Loucy (cell line): Measurements from ENCODE around the gene SLC13A4.

Experiments
- H2AFZ ChIP-seq: fragments of 200-600 bp; sonication (generic); 2 replicates; pipeline ENCODE4 v1.6.0; 2016; ENCODE audit warnings: antibody characterized with exemption, mild to moderate bottlenecking, low read length, moderate library complexity
- H3F3A ChIP-seq: fragments of 200-600 bp; 2 replicates; pipeline ENCODE4 v1.6.0; 2016; ENCODE audit warnings: antibody characterized with exemption, low read depth, mild to moderate bottlenecking
- H3K27me3 ChIP-seq: fragments of 200-600 bp; sonication (generic); 2 replicates; pipeline ENCODE4 v1.6.1; 2014; ENCODE audit warnings: low read length, mild to moderate bottlenecking; ENCODE audit not compliant: insufficient read depth, poor library complexity, severe bottlenecking
- H3K36me3 ChIP-seq: fragments of 200-600 bp; sonication (generic); 2 replicates; pipeline ENCODE4 v1.6.1; 2016; ENCODE audit warnings: low read length; ENCODE audit not compliant: insufficient read depth
- H3K4me1 ChIP-seq: fragments of 200-600 bp; sonication (generic); 2 replicates; pipeline ENCODE4 v1.5.1; 2014; ENCODE audit warnings: low read length, mild to moderate bottlenecking; ENCODE audit not compliant: insufficient read depth, poor library complexity, severe bottlenecking
- H3K4me2 ChIP-seq: fragments of 200-600 bp; sonication (generic); 2 replicates; pipeline ENCODE4 v1.6.0; 2014; ENCODE audit warnings: antibody characterized with exemption, low read length, low read depth, mild to moderate bottlenecking; ENCODE audit not compliant: poor library complexity, severe bottlenecking
- H3K4me3 ChIP-seq: fragments of 200-600 bp; sonication (generic); 2 replicates; pipeline ENCODE4 v1.5.1; 2014; ENCODE audit warnings: low read length, mild to moderate bottlenecking, mixed read lengths; ENCODE audit not compliant: poor library complexity, severe bottlenecking
- H3K79me2 ChIP-seq: fragments of 200-600 bp; sonication (generic); 2 replicates; pipeline ENCODE4 v1.6.1; 2014; ENCODE audit warnings: low read length; ENCODE audit not compliant: insufficient read depth
- H3K9ac ChIP-seq: fragments of 200-600 bp; sonication (generic); 2 replicates; pipeline ENCODE4 v1.6.0; 2014; ENCODE audit warnings: mild to moderate bottlenecking, low read depth, low read length, moderate library complexity; ENCODE audit not compliant: poor library complexity, severe bottlenecking
- H3K9me2 ChIP-seq: fragments of 200-600 bp; sonication (generic); replicated peaks from 2 replicates; pipeline ENCODE4 v1.6.1; 2016; ENCODE audit warnings: low read depth, low read length, mixed read lengths
- H3K9me3 ChIP-seq: fragments of 200-600 bp; sonication (generic); 2 replicates; pipeline ENCODE4 v1.6.1; 2014; ENCODE audit warnings: mild to moderate bottlenecking, antibody characterized with exemption, low read length, low read depth; ENCODE audit not compliant: insufficient read depth
- H4K20me1 ChIP-seq: fragments of 200-600 bp; sonication (generic); 2 replicates; pipeline ENCODE4 v1.6.0; 2014; ENCODE audit warnings: antibody characterized with exemption, low read length, mild to moderate bottlenecking; ENCODE audit not compliant: insufficient read depth, poor library complexity, severe bottlenecking
- CTCF ChIP-seq: fragments of 200-600 bp; sonication (generic); conservative IDR thresholded peaks from 2 replicates; pipeline ENCODE4 v1.5.1; 2014; ENCODE audit warnings: mild to moderate bottlenecking, antibody characterized with exemption, low read length
- EZH2phosphoT487 ChIP-seq: fragments of 200-600 bp; IDR thresholded peaks from 2 replicates; pipeline ENCODE4 v1.6.1; 2018; ENCODE audit warnings: antibody characterized with exemption, mild to moderate bottlenecking, moderate library complexity, borderline replicate concordance

SLC13A4 gene

DNA sequence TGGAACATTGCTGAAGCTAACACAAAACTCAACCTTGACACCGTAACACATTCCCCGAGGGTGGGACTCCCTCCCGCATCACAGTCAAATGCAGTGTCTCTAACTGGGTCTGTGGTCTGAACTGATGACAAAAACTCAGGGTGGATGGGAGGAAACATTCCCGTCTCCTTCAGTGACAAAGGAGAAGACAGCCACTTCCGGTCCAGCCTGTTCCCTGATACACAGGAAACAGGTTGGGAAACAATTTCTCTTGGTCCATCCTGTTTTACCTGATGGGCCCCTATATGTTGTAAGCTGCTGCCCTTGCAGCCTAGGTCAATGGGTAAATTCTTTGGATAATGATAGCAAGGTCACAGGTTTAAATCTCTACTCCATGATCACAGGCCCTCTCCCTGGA is 20.4 kb downstream of the SLC13A4 start:
- H3K36me3 ChIP-seq, result no peaks in the 10 kb centered on the region
- H3K27me3 ChIP-seq, result no peaks in the 10 kb centered on the region
- TF ChIP-seq EZH2phosphoT487 (no peak), CTCF (no peak)
- no peaks in the 10 kb centered on the region for H3K79me2 ChIP-seq
- no peaks in the 10 kb centered on the region for H3K9me2 ChIP-seq
- no peak overlapping the region for H3K4me2 ChIP-seq
- no peaks in the 10 kb centered on the region for H3K9me3 ChIP-seq
- no peak overlapping the region for H2AFZ ChIP-seq
- no peak overlapping the region for H3K4me3 ChIP-seq
- no peaks in the 10 kb centered on the region for H3F3A ChIP-seq
- no peak overlapping the region for H3K9ac ChIP-seq
- H4K20me1 ChIP-seq, result no peaks in the 10 kb centered on the region
- no peaks in the 10 kb centered on the region for H3K4me1 ChIP-seq

DNA sequence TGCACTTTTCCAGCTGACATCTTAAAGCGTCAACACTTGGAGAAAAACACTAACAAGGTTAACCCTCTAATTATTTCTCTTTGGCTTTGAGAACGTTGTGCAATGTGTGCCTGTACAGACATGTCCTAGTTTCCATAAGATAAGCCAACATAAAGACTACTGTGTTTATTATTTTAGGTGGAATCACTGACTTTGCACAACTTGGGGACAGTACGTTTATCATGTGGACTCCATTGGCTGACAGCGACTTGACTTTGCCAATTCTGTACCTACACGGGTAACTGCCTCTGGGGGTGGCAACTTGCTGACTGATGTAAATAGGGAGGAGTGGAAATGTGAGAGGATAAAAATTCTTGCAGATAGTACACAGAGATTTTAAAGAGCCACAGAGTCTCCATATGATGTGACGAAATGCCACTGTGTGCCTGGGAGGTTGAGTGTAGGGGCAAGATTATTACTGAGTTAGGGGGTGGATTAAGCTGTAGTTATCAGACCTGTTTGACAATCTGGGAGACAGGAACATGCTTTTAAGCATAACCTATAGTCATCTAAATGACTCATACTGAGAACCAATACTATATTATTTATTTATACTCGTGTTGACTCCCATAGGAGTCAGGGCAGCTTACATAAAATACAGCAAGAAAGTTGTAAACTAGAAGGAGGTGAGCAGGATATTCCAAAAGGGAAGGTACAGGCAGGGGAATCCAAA is 21.0 kb downstream of the SLC13A4 start:
- no peaks in the 10 kb centered on the region for H3K9me2 ChIP-seq
- no peaks in the 10 kb centered on the region for H3K27me3 ChIP-seq
- H3K9me3 ChIP-seq, result no peaks in the 10 kb centered on the region
- no peak overlapping the region for H2AFZ ChIP-seq
- no peaks in the 10 kb centered on the region for H3K36me3 ChIP-seq
- H4K20me1 ChIP-seq, result no peaks in the 10 kb centered on the region
- no peak overlapping the region for H3K4me2 ChIP-seq
- no peak overlapping the region for H3K4me3 ChIP-seq
- H3K9ac ChIP-seq, result no peak overlapping the region
- H3F3A ChIP-seq, result no peaks in the 10 kb centered on the region
- no peaks in the 10 kb centered on the region for H3K4me1 ChIP-seq
- TF ChIP-seq EZH2phosphoT487, result no peak
- TF ChIP-seq CTCF, result no peak
- no peaks in the 10 kb centered on the region for H3K79me2 ChIP-seq

DNA sequence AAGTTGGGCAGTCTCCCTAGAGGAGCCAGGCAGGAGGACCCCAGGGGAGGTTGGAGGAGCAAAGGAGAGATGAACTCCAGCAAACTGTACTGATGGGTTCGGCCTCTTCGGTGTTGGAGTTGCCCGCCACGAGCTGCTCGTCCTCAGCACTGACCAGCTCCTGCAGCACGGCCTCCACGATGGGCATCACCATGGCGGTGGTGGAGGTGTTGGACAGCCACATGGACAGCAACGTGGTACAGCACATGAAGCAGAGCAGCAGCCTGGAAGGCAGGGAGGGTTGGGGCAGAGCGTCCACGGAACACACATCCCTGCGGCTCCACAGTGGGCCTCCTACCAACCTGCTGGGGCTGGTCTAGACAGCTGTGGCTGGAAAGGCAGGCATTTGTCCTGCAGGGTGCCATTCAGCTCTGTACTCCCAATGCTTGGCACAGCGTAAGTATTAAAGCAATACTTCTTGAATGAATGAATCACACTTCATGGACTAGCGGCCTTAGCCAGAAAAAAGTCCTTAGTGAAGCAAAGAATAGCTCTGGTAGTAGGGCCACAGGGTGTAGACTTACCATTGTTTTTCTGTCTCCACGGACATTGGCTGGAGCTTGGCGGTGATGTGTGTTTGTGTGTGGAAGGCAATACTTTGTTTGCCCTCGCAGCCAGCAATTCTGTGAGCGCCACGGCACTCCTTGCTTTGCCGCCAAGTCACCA is 21.8 kb downstream of the SLC13A4 start:
- no peaks in the 10 kb centered on the region for H4K20me1 ChIP-seq
- TF ChIP-seq EZH2phosphoT487 (no peak), CTCF (no peak)
- H3K36me3 ChIP-seq, result no peaks in the 10 kb centered on the region
- no peaks in the 10 kb centered on the region for H3K79me2 ChIP-seq
- no peak overlapping the region for H3K4me3 ChIP-seq
- no peaks in the 10 kb centered on the region for H3K9me2 ChIP-seq
- H2AFZ ChIP-seq, result no peak overlapping the region
- H3K4me1 ChIP-seq, result no peaks in the 10 kb centered on the region
- no peaks in the 10 kb centered on the region for H3F3A ChIP-seq
- H3K9ac ChIP-seq, result no peak overlapping the region
- no peaks in the 10 kb centered on the region for H3K9me3 ChIP-seq
- H3K27me3 ChIP-seq, result no peaks in the 10 kb centered on the region
- no peak overlapping the region for H3K4me2 ChIP-seq
